ENCODE results near the gene HSPB7. TPM values are rescaled to one million over a fixed set of nuclear protein-coding genes. Genes with fewer than 3 reads are reported as not detected.

Gene HSPB7
- total RNA-seq, 6 experiments from 2014 or later: 15.5 to 40.6 (median 33.0) TPM

- H3K4me1 Mint-ChIP-seq (ENCODE audit: low read depth): no peaks in the 10 kb centered on the region
- TF ChIP-seq, protein P1, sequence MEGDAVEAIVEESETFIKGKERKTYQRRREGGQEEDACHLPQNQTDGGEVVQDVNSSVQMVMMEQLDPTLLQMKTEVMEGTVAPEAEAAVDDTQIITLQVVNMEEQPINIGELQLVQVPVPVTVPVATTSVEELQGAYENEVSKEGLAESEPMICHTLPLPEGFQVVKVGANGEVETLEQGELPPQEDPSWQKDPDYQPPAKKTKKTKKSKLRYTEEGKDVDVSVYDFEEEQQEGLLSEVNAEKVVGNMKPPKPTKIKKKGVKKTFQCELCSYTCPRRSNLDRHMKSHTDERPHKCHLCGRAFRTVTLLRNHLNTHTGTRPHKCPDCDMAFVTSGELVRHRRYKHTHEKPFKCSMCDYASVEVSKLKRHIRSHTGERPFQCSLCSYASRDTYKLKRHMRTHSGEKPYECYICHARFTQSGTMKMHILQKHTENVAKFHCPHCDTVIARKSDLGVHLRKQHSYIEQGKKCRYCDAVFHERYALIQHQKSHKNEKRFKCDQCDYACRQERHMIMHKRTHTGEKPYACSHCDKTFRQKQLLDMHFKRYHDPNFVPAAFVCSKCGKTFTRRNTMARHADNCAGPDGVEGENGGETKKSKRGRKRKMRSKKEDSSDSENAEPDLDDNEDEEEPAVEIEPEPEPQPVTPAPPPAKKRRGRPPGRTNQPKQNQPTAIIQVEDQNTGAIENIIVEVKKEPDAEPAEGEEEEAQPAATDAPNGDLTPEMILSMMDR (IDR thresholded peaks at IDR 0.05): no peak
- H3K4me3 Mint-ChIP-seq: no peak overlapping the region
- H3K9me3 Mint-ChIP-seq: no peaks in the 10 kb centered on the region
- H3K27ac Mint-ChIP-seq: no peak overlapping the region
- no peaks in the 10 kb centered on the region for H3K36me3 Mint-ChIP-seq (ENCODE audit: low read depth)
- DNase-seq: no peak
- peaks cover 6% of the 10 kb centered on the region; the same call in 1 of the 2 replicates for H3K27me3 Mint-ChIP-seq (ENCODE audit: insufficient read depth)
These were observed 24.2 kb downstream of the HSPB7 start for GRCh38 chr1:15993666-15994065.

DNA sequence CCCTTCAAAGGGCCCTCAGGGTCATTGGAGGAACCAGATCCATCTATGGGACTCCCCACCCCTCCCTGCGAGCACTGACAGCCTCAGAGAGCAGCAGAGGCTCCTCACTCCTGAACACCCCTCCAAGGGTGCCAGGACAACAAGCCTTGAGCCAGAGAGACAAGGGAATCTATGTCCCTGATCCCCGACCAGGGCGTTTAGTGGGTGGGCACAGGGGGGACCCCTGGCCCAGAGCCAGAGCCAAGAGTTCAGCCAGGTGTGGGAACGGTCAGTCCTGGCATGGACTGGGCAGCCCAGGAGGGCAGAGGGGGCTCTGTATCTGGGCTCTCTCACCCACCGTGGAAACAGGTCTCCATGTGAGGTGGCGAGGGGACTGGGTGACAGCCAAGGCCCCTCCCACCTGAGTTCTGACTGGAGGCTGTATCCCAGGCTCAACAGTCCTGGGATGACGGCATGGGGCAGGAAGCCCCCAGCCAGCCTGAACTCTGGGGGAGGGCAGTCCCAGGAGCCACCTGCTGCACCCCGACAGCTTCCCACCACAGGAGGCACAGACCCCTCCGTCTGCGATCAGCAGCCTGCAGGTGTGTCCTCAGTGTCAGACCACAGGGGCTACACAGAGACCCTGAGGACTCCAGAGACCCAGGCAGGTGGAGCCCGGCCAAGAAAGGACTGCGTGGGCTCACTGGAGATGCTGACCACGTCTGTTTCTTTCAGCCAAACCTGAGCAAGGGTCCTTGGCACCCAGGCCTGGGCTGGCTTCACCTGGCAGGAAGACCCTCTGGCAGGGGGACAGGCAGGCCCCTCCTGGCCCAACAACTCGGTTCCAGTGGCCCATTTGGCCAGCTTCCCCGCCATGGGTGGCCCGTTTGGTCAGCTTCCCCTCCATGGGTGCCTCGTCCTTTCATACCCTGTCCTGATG lies 25.0 kb downstream of the HSPB7 start:
- Mint-ChIP-seq H3K4me3 (no peak overlapping the region), H3K27me3 (ENCODE audit: insufficient read depth) (peaks cover 4% of the 10 kb centered on the region; the same call in 1 of the 2 replicates), H3K27ac (no peak overlapping the region; the same call in 1 of the 2 replicates), H3K36me3 (ENCODE audit: low read depth) (no peaks in the 10 kb centered on the region), H3K4me1 (ENCODE audit: low read depth) (no peaks in the 10 kb centered on the region), H3K9me3 (no peaks in the 10 kb centered on the region)
- DNase-seq: no peak
- TF ChIP-seq, protein P1 (IDR thresholded peaks at IDR 0.05): no peak

GRCh38 chr1:15992187-15992553 lies 25.7 kb downstream of the HSPB7 start:
- H3K9me3 Mint-ChIP-seq: no peaks in the 10 kb centered on the region
- TF ChIP-seq, protein P1 (IDR thresholded peaks at IDR 0.05): no peak
- no peak for DNase-seq
- no peaks in the 10 kb centered on the region for H3K4me1 Mint-ChIP-seq (ENCODE audit: low read depth)
- no peak overlapping the region for H3K4me3 Mint-ChIP-seq
- H3K27ac Mint-ChIP-seq: no peak overlapping the region; the same call in 1 of the 2 replicates
- no peaks in the 10 kb centered on the region for H3K36me3 Mint-ChIP-seq (ENCODE audit: low read depth)
- H3K27me3 Mint-ChIP-seq (ENCODE audit: insufficient read depth): peaks cover 4% of the 10 kb centered on the region; the same call in 1 of the 2 replicates

- Mint-ChIP-seq H3K4me3 (no peak overlapping the region), H3K36me3 (ENCODE audit: low read depth) (no peaks in the 10 kb centered on the region), H3K27ac (no peak overlapping the region), H3K27me3 (ENCODE audit: insufficient read depth) (peaks cover 4% of the 10 kb centered on the region; the same call in 1 of the 2 replicates), H3K4me1 (ENCODE audit: low read depth) (no peaks in the 10 kb centered on the region), H3K9me3 (no peaks in the 10 kb centered on the region)
- DNase-seq: no peak
- TF ChIP-seq, protein P1 (IDR thresholded peaks at IDR 0.05): no peak
These were observed 26.2 kb downstream of the HSPB7 start for GRCh38 chr1:15991427-15992186.

DNA sequence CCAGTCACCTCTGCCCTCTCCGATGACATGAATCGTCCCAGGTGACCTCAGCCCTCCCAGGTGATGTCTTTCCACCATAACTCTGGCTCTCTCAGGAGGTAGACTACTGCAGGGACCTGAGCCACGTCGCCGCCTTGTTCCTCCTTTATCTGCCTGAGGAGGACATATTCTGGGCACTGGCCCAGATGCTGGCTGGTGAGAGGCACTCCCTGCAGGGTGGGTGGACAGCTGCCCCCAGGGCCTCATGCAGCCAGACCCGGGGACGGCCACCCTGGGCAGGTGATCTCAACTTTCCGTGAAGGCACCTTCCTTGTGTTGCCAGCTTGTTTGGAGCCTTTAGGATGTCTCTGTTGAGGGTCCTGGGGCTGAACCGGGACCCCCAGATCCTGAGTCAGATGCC lies 28.1 kb downstream of the HSPB7 start:
- DNase-seq: no peak

More for the DNA sequence above, 28.1 kb downstream of the HSPB7 start:
- peaks cover 6% of the 10 kb centered on the region; the same call in 1 of the 2 replicates for H3K4me1 Mint-ChIP-seq (ENCODE audit: low read depth)
- no peak overlapping the region for H3K27ac Mint-ChIP-seq
- TF ChIP-seq, protein P1 (IDR thresholded peaks at IDR 0.05): no peak
- H3K4me3 Mint-ChIP-seq: no peak overlapping the region
- H3K9me3 Mint-ChIP-seq: no peaks in the 10 kb centered on the region
- no peaks in the 10 kb centered on the region for H3K36me3 Mint-ChIP-seq (ENCODE audit: low read depth)
- peaks cover 4% of the 10 kb centered on the region; the same call in 1 of the 2 replicates for H3K27me3 Mint-ChIP-seq (ENCODE audit: insufficient read depth)

Data from HFFc6 (cell line).